NCI-H2227 (cell line): Measurements from ENCODE around the gene COX7A1.

Experiments used
- DNase-seq: peaks from one replicate; lab custom pipeline; 2025; ENCODE audit not compliant: unreplicated experiment; lab: John Stamatoyannopoulos, UW

Gene COX7A1

GRCh38 chr19:36113425-36113824 is 38.8 kb downstream of the COX7A1 start:
- no peak for DNase-seq

GRCh38 chr19:36112678-36113077 is 39.6 kb downstream of the COX7A1 start:
- DNase-seq = no peak

- DNase-seq = no peak
These were observed 41.1 kb downstream of the COX7A1 start for GRCh38 chr19:36111200-36111539.

- DNase-seq = no peak
These were observed 41.6 kb downstream of the COX7A1 start, which contains the start of gene OVOL3 for GRCh38 chr19:36110487-36111199. OVOL3 (plus strand) TSS chr19:36111143; CDS start chr19:36111203, 60 bp downstream.

- DNase-seq = no peak
These were observed 43.6 kb downstream of the COX7A1 start for GRCh38 chr19:36108684-36109083.

GRCh38 chr19:36106991-36107390 is 45.3 kb downstream of the COX7A1 start:
- DNase-seq = no peak

- no peak for DNase-seq
These were observed 45.8 kb downstream of the COX7A1 start for GRCh38 chr19:36106441-36106840.

GRCh38 chr19:36103842-36104552 is 48.2 kb downstream of the COX7A1 start:
- no peak for DNase-seq

- DNase-seq = no peak
These were observed 49.1 kb downstream of the COX7A1 start for GRCh38 chr19:36103040-36103626.

- no peak for DNase-seq
These were observed 50.5 kb downstream of the COX7A1 start for GRCh38 chr19:36101550-36102327.
